HCT116 (cell line): ENCODE results near the gene DBX1. TPM values are rescaled to one million over a fixed set of nuclear protein-coding genes. Genes with fewer than 3 reads are reported as not detected.

Source experiments
- ATAC-seq: fragments of 200-7000 bp; cut with Tn5 transposase; 2 replicates; pipeline ENCODE4 v1.9.1; 2020; ENCODE audit warnings: mild to moderate bottlenecking, moderate library complexity
- BruUV-seq: library from RNA; stranded (reverse); fragments of 400-500 nt; replicated peaks from 2 replicates; lab custom pipeline; 2021; lab: Mats Ljungman, UMichigan
- CTCF ChIA-PET: fragments of 300-600 bp; sonication (Branson Sonifier 250); formaldehyde crosslinking; loops from one replicate; lab custom pipeline; 2021; ENCODE audit warnings: antibody characterized with exemption; lab: Charles Lee
- POLR2A ChIA-PET: fragments of 300-600, 350-600 bp; sonication (Branson Sonifier 250); formaldehyde crosslinking; loops from one replicate; lab custom pipeline; 2021; ENCODE audit warnings: antibody characterized with exemption; lab: Charles Lee
- RAD21 ChIA-PET, 2 experiments: fragments of 300-600 bp; sonication (Branson Sonifier 250); formaldehyde crosslinking; loops; one replicate each; lab custom pipeline; 2023; ENCODE audit warnings: low total read pairs in 2 of 2; ENCODE audit not compliant: uncharacterized antibody in 2 of 2, unreplicated experiment in 2 of 2, low non-redundant PET in 1 of 2; lab: Charles Lee
- DNase-seq: peaks from one replicate; pipeline ENCODE4 v3.0.0-alpha.2; 2010; ENCODE audit warnings: low read depth, low spot score
- H2AFZ ChIP-seq: fragments of 200-600 bp; shearing (Covaris generic), sonication (generic); 2 replicates; pipeline ENCODE4 v1.6.1; 2017; ENCODE audit warnings: low read depth, mixed run types, mixed read lengths, antibody characterized with exemption, low read length; ENCODE audit not compliant: poor library complexity, severe bottlenecking
- H3K27ac ChIP-seq: 2 replicates; pipeline ENCODE4 v1.5.1; 2012; ENCODE audit warnings: low read depth, low read length
- H3K27me3 ChIP-seq: fragments of 200-600 bp; sonication (generic); 2 replicates; pipeline ENCODE4 v1.6.1; 2016; ENCODE audit warnings: mixed run types, low read length, mixed read lengths; ENCODE audit not compliant: insufficient read depth
- H3K36me3 ChIP-seq, 2 experiments: fragments of 200-500 bp in 1 of 2; fragments of 200-600 bp in 1 of 2; sonication (Bioruptor generic) in 1 of 2; sonication (generic) in 1 of 2; 2 replicates each; pipeline versions ENCODE4 v1.5.1 to v1.6.1; 2014 to 2016; ENCODE audit warnings: low read length in 2 of 2, inconsistent platforms in 1 of 2, mixed read lengths in 1 of 2, mixed run types in 1 of 2; ENCODE audit not compliant: insufficient read depth in 2 of 2, control insufficient read depth in 1 of 2
- H3K4me1 ChIP-seq, 2 experiments: fragments of 200-600 bp in 1 of 2; sonication (generic) in 1 of 2; 2 replicates each; pipeline versions ENCODE4 v1.5.1 to v1.6.1; 2012 to 2017; ENCODE audit warnings: low read length in 2 of 2, inconsistent platforms in 1 of 2, mild to moderate bottlenecking in 1 of 2, mixed read lengths in 1 of 2, mixed run types in 1 of 2, moderate library complexity in 1 of 2; ENCODE audit not compliant: insufficient read depth in 2 of 2, control insufficient read depth in 1 of 2
- H3K4me2 ChIP-seq: fragments of 200-600 bp; sonication (generic); 2 replicates; pipeline ENCODE4 v1.6.1; 2017; ENCODE audit warnings: mixed run types, low read length, mixed read lengths
- H3K4me3 ChIP-seq, 2 experiments: fragments of 200-600 bp in 1 of 2; sonication (generic) in 1 of 2; replicated peaks in 1 of 2; 2 replicates each; pipeline ENCODE4 v1.5.1; 2011 to 2016; ENCODE audit warnings: low read length in 2 of 2, control low read depth in 1 of 2, low read depth in 1 of 2, mild to moderate bottlenecking in 1 of 2, mixed read lengths in 1 of 2, mixed run types in 1 of 2
- H3K79me2 ChIP-seq: fragments of 200-600 bp; sonication (generic); 2 replicates; pipeline ENCODE4 v1.6.1; 2017; ENCODE audit warnings: mild to moderate bottlenecking, mixed run types, low read length, moderate library complexity, mixed read lengths; ENCODE audit not compliant: insufficient read depth
- H3K9ac ChIP-seq: fragments of 200-600 bp; sonication (generic); 2 replicates; pipeline ENCODE4 v1.6.1; 2016; ENCODE audit warnings: low read length, mixed read lengths
- H3K9me2 ChIP-seq: fragments of 200-600 bp; sonication (generic), shearing (Covaris generic); 2 replicates; pipeline ENCODE4 v1.6.1; 2017; ENCODE audit warnings: mixed run types, mild to moderate bottlenecking, moderate library complexity; ENCODE audit not compliant: insufficient read depth
- H3K9me3 ChIP-seq, 2 experiments: fragments of 200-500 bp in 1 of 2; fragments of 200-600 bp in 1 of 2; sonication (Bioruptor generic) in 1 of 2; sonication (generic) in 1 of 2; 2 replicates each; pipeline ENCODE4 v1.6.1; 2014 to 2017; ENCODE audit warnings: low read length in 2 of 2, mixed read lengths in 2 of 2, inconsistent platforms in 1 of 2, low read depth in 1 of 2, mild to moderate bottlenecking in 1 of 2, mixed run types in 1 of 2, moderate library complexity in 1 of 2; ENCODE audit not compliant: control insufficient read depth in 1 of 2, insufficient read depth in 1 of 2
- H4K20me1 ChIP-seq: fragments of 200-600 bp; sonication (generic), shearing (Covaris generic); 2 replicates; pipeline ENCODE4 v1.6.1; 2017; ENCODE audit warnings: mixed run types, mild to moderate bottlenecking, moderate library complexity; ENCODE audit not compliant: insufficient read depth
- CBX3 ChIP-seq: IDR thresholded peaks from 2 replicates; pipeline ENCODE4 v1.6.1; 2012; ENCODE audit warnings: low read depth
- CTCF ChIP-seq, 3 experiments: fragments of 200-600 bp in 1 of 3; sonication (generic) in 1 of 3; IDR thresholded peaks in 2 of 3; conservative IDR thresholded peaks in 1 of 3; 2 replicates each; pipeline ENCODE4 v1.5.1; 2012 to 2017; ENCODE audit warnings: low read depth in 2 of 3, low read length in 2 of 3, antibody characterized with exemption in 1 of 3, borderline replicate concordance in 1 of 3, control low read depth in 1 of 3, mild to moderate bottlenecking in 1 of 3, mixed read lengths in 1 of 3, mixed run types in 1 of 3, moderate library complexity in 1 of 3; ENCODE audit not compliant: insufficient read depth in 1 of 3
- EGR1 ChIP-seq: IDR thresholded peaks from 2 replicates; pipeline ENCODE4 v1.6.1; 2012; ENCODE audit warnings: low read depth
- EZH2phosphoT487 ChIP-seq: fragments of 200-600 bp; IDR thresholded peaks from 2 replicates; pipeline ENCODE4 v1.6.1; 2018; ENCODE audit warnings: antibody characterized with exemption, borderline replicate concordance
- FOSL1 ChIP-seq: IDR thresholded peaks from 2 replicates; pipeline ENCODE4 v1.6.1; 2012; ENCODE audit warnings: low read depth
- JUND ChIP-seq: IDR thresholded peaks from 2 replicates; pipeline ENCODE4 v1.6.1; 2012
- POLR2AphosphoS5 ChIP-seq: IDR thresholded peaks from 2 replicates; pipeline ENCODE4 v1.6.1; 2011; ENCODE audit warnings: mild to moderate bottlenecking, low read depth, low read length, moderate library complexity
- RAD21 ChIP-seq: IDR thresholded peaks from 2 replicates; pipeline ENCODE4 v1.6.1; 2012; ENCODE audit warnings: low read depth, mild to moderate bottlenecking
- SP1 ChIP-seq: IDR thresholded peaks from 2 replicates; pipeline ENCODE4 v1.6.1; 2012; ENCODE audit warnings: low read depth
- SRF ChIP-seq: IDR thresholded peaks from 2 replicates; pipeline ENCODE4 v1.6.1; 2012; ENCODE audit warnings: low read depth
- TCF7L2 ChIP-seq: IDR thresholded peaks from 2 replicates; pipeline ENCODE4 v1.7.0; 2011; ENCODE audit warnings: borderline replicate concordance, inconsistent platforms; ENCODE audit not compliant: insufficient read depth, insufficient read length; ENCODE audit errors: extremely low read depth
- YY1 ChIP-seq: IDR thresholded peaks from 2 replicates; pipeline ENCODE4 v1.6.1; 2011; ENCODE audit warnings: low read length, low read depth, moderate library complexity, mild to moderate bottlenecking; ENCODE audit not compliant: insufficient replicate concordance; ENCODE audit errors: extremely low read depth
- ZFX ChIP-seq: fragments of 450-650 bp; IDR thresholded peaks from 2 replicates; pipeline ENCODE4 v1.6.1; 2017
- intact Hi-C: fragments of 100-400 bp; cut with micrococcal nuclease; formaldehyde crosslinking; loops from 2 replicates; pipeline ENCODE4 v1.10.0; 2022
- total RNA-seq: library from RNA; stranded (reverse); gene quantifications from one replicate; pipeline ENCODE4 v1.2.1, GENCODE V29; 2021; ENCODE audit not compliant: unreplicated experiment
- TF ChIP-seq, protein P1 (sequence below): IDR thresholded peaks from 2 replicates; pipeline ENCODE4 v1.6.1; 2012
- TF ChIP-seq, protein P2 (sequence below): IDR thresholded peaks from 2 replicates; pipeline ENCODE4 v1.6.1; 2012
- TF ChIP-seq, protein P3 (sequence below): IDR thresholded peaks from 2 replicates; pipeline ENCODE4 v1.6.1; 2012; ENCODE audit warnings: low read depth

Gene DBX1
- total RNA-seq, 1 experiment from 2014 or later = not detected

- Histone ChIP-seq H3K9me2 (no peaks in the 10 kb centered on the region), H3K9ac (no peak overlapping the region), H3K9me3 (no peaks in the 10 kb centered on the region), H3K27me3 (peaks cover 20% of the 10 kb centered on the region; the same call in 1 of the 2 replicates), H3K27ac (no peak overlapping the region), H3K36me3 (no peaks in the 10 kb centered on the region), H4K20me1 (no peaks in the 10 kb centered on the region), H3K4me3 (no peak overlapping the region), H3K4me2 (no peak overlapping the region), H3K79me2 (no peaks in the 10 kb centered on the region), H2AFZ (no peak overlapping the region), H3K4me1 (no peaks in the 10 kb centered on the region)
- POLR2A ChIA-PET = no interaction called here
- no TSS peak for BruUV-seq
- intact Hi-C loops = no loop called here
- CTCF ChIA-PET = no interaction called here
- DNase-seq (no peak), ATAC-seq (no peak)
- RAD21 ChIA-PET = no interaction called here
- no peak for TF ChIP-seq EGR1
Observed at GRCh38 chr11:20194470-20194869, 34.2 kb upstream of the DBX1 start.

GRCh38 chr11:20193307-20193706, 33.0 kb upstream of the DBX1 start:
- TF ChIP-seq SP1 (no peak), TCF7L2 (no peak), JUND (no peak), CBX3 (no peak), RAD21 (no peak), EZH2phosphoT487 (no peak), POLR2AphosphoS5 (no peak), ZFX (no peak), CTCF (IDR thresholded peaks at IDR 0.05 in 2 of 3, conservative IDR thresholded peaks at IDR 0.05 in 1 of 3; ENCODE audit: borderline replicate concordance in 1 of 3, insufficient read depth in 1 of 3, low read depth in 2 of 3, low read length in 2 of 3) (no peak), SRF (no peak), YY1 (no peak), FOSL1 (no peak)
- TF ChIP-seq, protein P1, sequence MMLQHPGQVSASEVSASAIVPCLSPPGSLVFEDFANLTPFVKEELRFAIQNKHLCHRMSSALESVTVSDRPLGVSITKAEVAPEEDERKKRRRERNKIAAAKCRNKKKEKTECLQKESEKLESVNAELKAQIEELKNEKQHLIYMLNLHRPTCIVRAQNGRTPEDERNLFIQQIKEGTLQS = no peak
- TF ChIP-seq, protein P2, sequence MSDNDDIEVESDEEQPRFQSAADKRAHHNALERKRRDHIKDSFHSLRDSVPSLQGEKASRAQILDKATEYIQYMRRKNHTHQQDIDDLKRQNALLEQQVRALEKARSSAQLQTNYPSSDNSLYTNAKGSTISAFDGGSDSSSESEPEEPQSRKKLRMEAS = no peak
- TF ChIP-seq, protein P3, sequence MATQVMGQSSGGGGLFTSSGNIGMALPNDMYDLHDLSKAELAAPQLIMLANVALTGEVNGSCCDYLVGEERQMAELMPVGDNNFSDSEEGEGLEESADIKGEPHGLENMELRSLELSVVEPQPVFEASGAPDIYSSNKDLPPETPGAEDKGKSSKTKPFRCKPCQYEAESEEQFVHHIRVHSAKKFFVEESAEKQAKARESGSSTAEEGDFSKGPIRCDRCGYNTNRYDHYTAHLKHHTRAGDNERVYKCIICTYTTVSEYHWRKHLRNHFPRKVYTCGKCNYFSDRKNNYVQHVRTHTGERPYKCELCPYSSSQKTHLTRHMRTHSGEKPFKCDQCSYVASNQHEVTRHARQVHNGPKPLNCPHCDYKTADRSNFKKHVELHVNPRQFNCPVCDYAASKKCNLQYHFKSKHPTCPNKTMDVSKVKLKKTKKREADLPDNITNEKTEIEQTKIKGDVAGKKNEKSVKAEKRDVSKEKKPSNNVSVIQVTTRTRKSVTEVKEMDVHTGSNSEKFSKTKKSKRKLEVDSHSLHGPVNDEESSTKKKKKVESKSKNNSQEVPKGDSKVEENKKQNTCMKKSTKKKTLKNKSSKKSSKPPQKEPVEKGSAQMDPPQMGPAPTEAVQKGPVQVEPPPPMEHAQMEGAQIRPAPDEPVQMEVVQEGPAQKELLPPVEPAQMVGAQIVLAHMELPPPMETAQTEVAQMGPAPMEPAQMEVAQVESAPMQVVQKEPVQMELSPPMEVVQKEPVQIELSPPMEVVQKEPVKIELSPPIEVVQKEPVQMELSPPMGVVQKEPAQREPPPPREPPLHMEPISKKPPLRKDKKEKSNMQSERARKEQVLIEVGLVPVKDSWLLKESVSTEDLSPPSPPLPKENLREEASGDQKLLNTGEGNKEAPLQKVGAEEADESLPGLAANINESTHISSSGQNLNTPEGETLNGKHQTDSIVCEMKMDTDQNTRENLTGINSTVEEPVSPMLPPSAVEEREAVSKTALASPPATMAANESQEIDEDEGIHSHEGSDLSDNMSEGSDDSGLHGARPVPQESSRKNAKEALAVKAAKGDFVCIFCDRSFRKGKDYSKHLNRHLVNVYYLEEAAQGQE = no peak
- no peaks in the 10 kb centered on the region for H3K4me1 ChIP-seq
- ATAC-seq (no peak), DNase-seq (no peak)
- peaks cover 28% of the 10 kb centered on the region for H3K27me3 ChIP-seq
- intact Hi-C loops = no loop called here
- H2AFZ ChIP-seq = no peak overlapping the region
- no peak overlapping the region for H3K27ac ChIP-seq
- H3K4me2 ChIP-seq = no peak overlapping the region
- no peak overlapping the region for H3K4me3 ChIP-seq
- H3K9me3 ChIP-seq = no peaks in the 10 kb centered on the region
- ChIA-PET RAD21 (no interaction called here), POLR2A (no interaction called here), CTCF (no interaction called here)
- no peak overlapping the region for H3K9ac ChIP-seq
- H3K79me2 ChIP-seq = no peaks in the 10 kb centered on the region
- no TSS peak for BruUV-seq
- H3K36me3 ChIP-seq = no peaks in the 10 kb centered on the region
- H4K20me1 ChIP-seq = no peaks in the 10 kb centered on the region
- H3K9me2 ChIP-seq = no peaks in the 10 kb centered on the region
